Common myeloid progenitor, CD34-positive (primary cell): ENCODE results near the gene CDH15.
"Not testable (repeated sequence)": the region's sequence is repeated elsewhere in the genome, so short reads cannot be mapped to it uniquely, and the experiment has no call there.

Source experiments
- CTCF ChIA-PET: fragments of 350-600 bp; sonication (Branson Sonifier 250); formaldehyde crosslinking; loops from one replicate; lab custom pipeline; 2021; ENCODE audit warnings: antibody characterized with exemption; lab: Charles Lee
- POLR2A ChIA-PET: fragments of 350-600 bp; sonication (Branson Sonifier 250); formaldehyde crosslinking; loops from one replicate; lab custom pipeline; 2021; ENCODE audit warnings: antibody characterized with exemption; lab: Charles Lee
- DNase-seq, 3 donors: peaks; one replicate each; pipeline versions ENCODE4 v3.0.0 to v3.0.0-alpha.2; 2013
- H3K27ac ChIP-seq, 2 experiments: 1 replicate in 1 of 2; 2 replicates in 1 of 2; pipeline ENCODE4 v1.7.0; 2013; ENCODE audit warnings: inconsistent platforms in 2 of 2, low read length in 2 of 2, mild to moderate bottlenecking in 2 of 2, low read depth in 1 of 2, moderate library complexity in 1 of 2; ENCODE audit not compliant: severe bottlenecking in 2 of 2, insufficient read depth in 1 of 2, poor library complexity in 1 of 2
- H3K27me3 ChIP-seq, 5 experiments: replicated peaks in 2 of 5; 1 replicate in 3 of 5; 2 replicates in 2 of 5; pipeline versions ENCODE4 v1.6.1 to v1.7.0; 2013; ENCODE audit warnings: low read length in 4 of 5, mild to moderate bottlenecking in 2 of 5, moderate library complexity in 2 of 5, inconsistent platforms in 1 of 5; ENCODE audit not compliant: insufficient read depth in 5 of 5, control insufficient read depth in 4 of 5
- H3K36me3 ChIP-seq, 4 experiments: 1 replicate in 2 of 4; 2 replicates in 2 of 4; pipeline versions ENCODE4 v1.6.1 to v1.7.0; 2013; ENCODE audit warnings: low read length in 3 of 4, control low read depth in 1 of 4, mild to moderate bottlenecking in 1 of 4; ENCODE audit not compliant: control insufficient read depth in 4 of 4, insufficient read depth in 4 of 4
- H3K4me1 ChIP-seq, 4 experiments: 1 replicate in 3 of 4; 2 replicates in 1 of 4; pipeline versions ENCODE4 v1.6.1 to v1.7.1; 2013; ENCODE audit warnings: low read length in 3 of 4, mild to moderate bottlenecking in 3 of 4, control low read depth in 1 of 4, inconsistent platforms in 1 of 4, moderate library complexity in 1 of 4; ENCODE audit not compliant: control insufficient read depth in 4 of 4, insufficient read depth in 4 of 4; ENCODE audit errors: control extremely low read depth in 1 of 4
- H3K4me3 ChIP-seq, 7 experiments: 1 replicate in 4 of 7; 2 replicates in 3 of 7; pipeline versions ENCODE4 v1.5.1 to v1.7.0; 2013; ENCODE audit warnings: mild to moderate bottlenecking in 7 of 7, low read length in 6 of 7, moderate library complexity in 6 of 7, inconsistent platforms in 2 of 7, low read depth in 2 of 7, control low read depth in 1 of 7; ENCODE audit not compliant: insufficient read depth in 4 of 7, control insufficient read depth in 1 of 7; ENCODE audit errors: extremely low read depth in 1 of 7
- H3K9me3 ChIP-seq, 5 experiments: 1 replicate in 4 of 5; 2 replicates in 1 of 5; pipeline versions ENCODE4 v1.6.1 to v1.7.1; 2013; ENCODE audit warnings: low read length in 4 of 5, mild to moderate bottlenecking in 2 of 5, inconsistent platforms in 1 of 5, low read depth in 1 of 5, moderate library complexity in 1 of 5; ENCODE audit not compliant: control insufficient read depth in 4 of 5, insufficient read depth in 2 of 5; ENCODE audit errors: control extremely low read depth in 1 of 5
- WGBS: methylation state at CpG from one replicate; pipeline ENCODE4 v1.1.5; 2013; ENCODE audit not compliant: insufficient coverage; 5-methylcytosine and 5-hydroxymethylcytosine counted together

Gene CDH15

GRCh38 chr16:89242795-89243200 lies 71.2 kb downstream of the CDH15 start:
- Histone ChIP-seq H3K4me3 (no peak overlapping the region), H3K4me1 (peaks cover 0 to 23% (median 21%) of the 10 kb centered on the region in 4 experiments), H3K9me3 (no peaks in the 10 kb centered on the region), H3K36me3 (no peaks in the 10 kb centered on the region), H3K27ac (no peak overlapping the region), H3K27me3 (peaks cover 0 to 4% (median 0%) of the 10 kb centered on the region in 5 experiments)
- no peak for DNase-seq
- ChIA-PET POLR2A (no interaction called here), CTCF (no interaction called here)
- WGBS: 63% methylated on average over 9 of the region's 12 CpGs

- Histone ChIP-seq H3K4me3 (no peak overlapping the region), H3K27me3 (peaks cover 0 to 10% (median 0%) of the 10 kb centered on the region in 5 experiments), H3K4me1 (peaks cover 0 to 24% (median 23%) of the 10 kb centered on the region in 4 experiments), H3K36me3 (no peaks in the 10 kb centered on the region), H3K27ac (no peak overlapping the region), H3K9me3 (peaks cover 0 to 7% (median 0%) of the 10 kb centered on the region in 5 experiments)
- ChIA-PET POLR2A (no interaction called here), CTCF (interaction anchor here (1.4 kb wide), 1 partner anchor 45 kb away, joined by 4 read pairs; no protein-coding TSS in a partner anchor)
- no peak for DNase-seq
- 90% methylated on average over 2 of the region's 5 CpGs for WGBS
Measured at GRCh38 chr16:89243664-89244063, 72.1 kb downstream of the CDH15 start.

- 83% methylated on average over 10 of the region's 13 CpGs for WGBS
- H3K36me3 ChIP-seq, H3K27ac ChIP-seq, POLR2A ChIA-PET, DNase-seq, H3K4me3 ChIP-seq: not testable (repeated sequence)
- Histone ChIP-seq H3K9me3 (peaks cover 0 to 11% (median 3%) of the 10 kb centered on the region in 5 experiments), H3K4me1 (peaks cover 0 to 24% (median 23%) of the 10 kb centered on the region in 4 experiments), H3K27me3 (peaks cover 0 to 13% (median 0%) of the 10 kb centered on the region in 5 experiments)
- CTCF ChIA-PET: interaction anchor here (1.4 kb wide), 1 partner anchor 45 kb away, joined by 4 read pairs; no protein-coding TSS in a partner anchor
Measured at GRCh38 chr16:89244264-89244663, 72.7 kb downstream of the CDH15 start.

GRCh38 chr16:89244754-89245153 lies 73.2 kb downstream of the CDH15 start:
- peaks cover 0 to 13% (median 0%) of the 10 kb centered on the region in 5 experiments for H3K27me3 ChIP-seq
- ChIA-PET CTCF (interaction anchor here (1.4 kb wide), 1 partner anchor 44 kb away, joined by 4 read pairs; no protein-coding TSS in a partner anchor), POLR2A (no interaction called here)
- H3K36me3 ChIP-seq: no peaks in the 10 kb centered on the region
- peaks cover 0 to 12% (median 3%) of the 10 kb centered on the region in 5 experiments for H3K9me3 ChIP-seq
- no peak overlapping the region for H3K4me3 ChIP-seq
- H3K4me1 ChIP-seq: peaks cover 0 to 23% (median 22%) of the 10 kb centered on the region in 4 experiments
- H3K27ac ChIP-seq: no peak overlapping the region
- no peak for DNase-seq
- 91% methylated on average over 10 of the region's 12 CpGs for WGBS
